ENCODE results near the gene SSBP3.

- TF ChIP-seq SUZ12 (IDR thresholded peaks at IDR 0.05; ENCODE audit: extremely low read depth, insufficient read depth, insufficient read length), result no peak
- TF ChIP-seq YY1 (IDR thresholded peaks at IDR 0.05; ENCODE audit: insufficient read depth, insufficient read length), result no peak
Observed at GRCh38 chr1:54290506-54291184, 115.5 kb downstream of the SSBP3 start.
